Activated T-cell treated with anti-CD3 and anti-CD28 coated beads, Interleukin-2, amount 50 U/mL, for 4 hours (primary cell): Measurements from ENCODE around the gene IPO5. TPM values are rescaled to one million over a fixed set of nuclear protein-coding genes. Genes with fewer than 3 reads are reported as not detected.
"Not testable (repeated sequence)": the region's sequence is repeated elsewhere in the genome, so short reads cannot be mapped to it uniquely, and the experiment has no call there.

Experiments used
- ATAC-seq, 2 donors: fragments of 200-7000 bp; cut with Tn5 transposase; one replicate each; pipeline ENCODE4 v1.10.0; 2021
- DNase-seq: peaks from one replicate; pipeline ENCODE4 v3.0.0-alpha.2; 2020
- H3K27me3 Mint-ChIP-seq: one replicate; pipeline ENCODE4 v1.8.0; 2021; ENCODE audit warnings: low read depth, mixed read lengths
- H3K36me3 Mint-ChIP-seq: one replicate; pipeline ENCODE4 v1.8.0; 2022; ENCODE audit warnings: mixed read lengths; ENCODE audit not compliant: insufficient read depth
- H3K4me1 Mint-ChIP-seq: one replicate; pipeline ENCODE4 v1.8.0; 2021; ENCODE audit warnings: low read depth, mixed read lengths
- H3K4me3 Mint-ChIP-seq: one replicate; pipeline ENCODE4 v1.8.0; 2021; ENCODE audit warnings: mild to moderate bottlenecking, moderate library complexity, mixed read lengths
- H3K9me3 Mint-ChIP-seq: one replicate; pipeline ENCODE4 v1.8.0; 2021; ENCODE audit warnings: mixed read lengths
- total RNA-seq, 3 donors: library from RNA; stranded (reverse); gene quantifications; one replicate each; pipeline ENCODE4 v1.2.1, GENCODE V29; 2021

Gene IPO5
- total RNA-seq, 3 donors from 2014 or later = 240 to 279 (median 251) TPM

DNA sequence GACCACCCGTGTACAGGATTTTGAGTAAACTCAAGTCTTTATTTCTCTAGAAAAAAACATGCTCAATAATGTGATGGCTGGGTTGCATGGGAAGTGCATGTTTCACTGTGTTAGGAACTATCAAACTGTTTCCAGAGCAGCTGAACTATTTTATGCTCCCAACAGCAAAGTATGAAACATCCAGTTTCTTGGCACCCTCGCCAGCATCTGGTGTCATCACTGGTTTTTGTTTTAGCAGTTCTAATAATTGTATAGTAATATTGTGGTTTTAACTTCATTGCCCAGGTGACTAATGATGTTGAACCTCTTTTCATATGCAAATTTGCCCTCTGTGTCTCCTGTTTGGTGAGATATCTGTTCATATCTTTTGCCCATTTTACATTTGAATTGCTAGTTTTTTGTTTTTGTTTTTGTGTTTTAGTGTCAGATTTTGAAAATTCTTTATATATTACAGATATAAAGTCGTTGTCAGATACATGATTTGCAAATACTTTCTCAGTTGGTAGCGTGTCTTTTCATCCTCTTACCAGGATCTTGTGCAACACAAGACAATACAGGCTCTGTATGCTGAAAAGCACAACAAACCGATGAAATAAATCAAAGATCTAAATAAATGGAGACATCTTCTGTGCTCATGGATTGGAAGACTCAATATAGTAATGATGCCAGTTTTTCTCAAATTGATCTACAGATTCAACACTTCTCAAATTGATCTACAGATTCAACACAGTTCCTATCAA, 87.8 kb downstream of the IPO5 start:
- Mint-ChIP-seq H3K4me1 (no peaks in the 10 kb centered on the region), H3K27me3 (no peaks in the 10 kb centered on the region), H3K4me3 (no peak overlapping the region), H3K9me3 (no peaks in the 10 kb centered on the region), H3K36me3 (no peaks in the 10 kb centered on the region)
- no peak for ATAC-seq
- no peak for DNase-seq

DNA sequence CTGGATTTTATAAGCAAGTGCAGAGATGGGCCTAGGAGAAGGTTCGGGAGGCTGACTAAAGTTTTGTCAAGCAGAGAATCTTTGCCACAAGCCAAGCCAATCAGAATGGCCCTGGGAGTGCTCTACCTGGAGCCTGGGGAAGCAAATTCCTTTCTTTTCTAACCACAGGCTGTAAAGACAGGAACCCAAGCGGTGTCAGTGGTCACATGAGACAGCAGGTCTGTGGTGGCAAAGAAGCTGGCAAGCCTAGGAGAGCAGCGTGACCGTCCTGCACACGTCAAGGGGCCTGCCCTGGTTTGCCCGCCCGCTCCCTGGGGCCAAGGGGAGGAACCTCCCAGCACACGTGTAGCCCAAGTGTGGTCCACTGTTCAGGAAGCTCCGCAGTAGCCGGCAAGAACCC, 90.8 kb downstream of the IPO5 start:
- no peak for DNase-seq
- ATAC-seq = no peak
- Mint-ChIP-seq H3K36me3 (no peaks in the 10 kb centered on the region), H3K4me1 (no peaks in the 10 kb centered on the region), H3K9me3 (no peaks in the 10 kb centered on the region), H3K27me3 (no peaks in the 10 kb centered on the region), H3K4me3 (no peak overlapping the region)

DNA sequence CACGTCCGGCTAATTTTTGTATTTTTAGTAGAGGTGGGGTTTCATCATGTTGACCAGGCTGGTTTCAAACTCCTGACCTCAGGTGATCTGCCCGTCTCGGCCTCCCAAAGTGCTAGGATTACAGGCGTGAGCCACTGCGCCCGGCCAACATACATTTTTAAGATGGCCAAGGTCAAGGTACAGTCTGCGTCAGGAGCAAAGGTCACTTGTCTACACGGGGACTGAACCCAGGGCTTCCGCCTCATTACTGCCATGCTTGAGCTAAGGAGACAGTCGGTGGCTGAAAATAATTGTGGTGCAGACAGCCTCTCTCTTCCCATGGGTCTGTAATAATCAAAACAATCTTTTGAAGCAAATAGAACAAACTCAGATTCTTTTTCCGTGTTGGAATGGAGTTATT, 94.3 kb downstream of the IPO5 start:
- DNase-seq, H3K36me3 Mint-ChIP-seq, H3K4me1 Mint-ChIP-seq, H3K9me3 Mint-ChIP-seq, H3K4me3 Mint-ChIP-seq, ATAC-seq, H3K27me3 Mint-ChIP-seq: not testable (repeated sequence)

DNA sequence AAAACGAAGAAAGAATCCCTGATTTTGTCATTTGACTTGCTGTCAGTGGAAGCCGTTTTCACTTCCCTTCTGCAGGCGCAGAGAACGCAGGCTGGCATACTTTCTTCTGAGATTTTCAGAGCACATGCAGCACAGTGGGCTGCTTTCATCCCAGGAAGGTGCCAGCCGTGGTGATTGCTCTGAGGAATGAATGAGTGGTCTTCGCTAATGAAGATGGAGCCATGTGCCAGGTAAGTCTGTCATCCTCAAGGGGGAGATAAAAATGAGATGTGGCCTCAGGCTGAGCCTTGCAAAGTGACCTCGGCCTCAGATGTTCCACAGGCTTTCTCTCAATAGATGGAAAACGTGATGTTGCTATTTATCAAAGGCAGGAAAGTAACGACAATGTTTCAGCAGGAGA, 94.8 kb downstream of the IPO5 start:
- no peak overlapping the region for H3K4me3 Mint-ChIP-seq
- H3K4me1 Mint-ChIP-seq = no peaks in the 10 kb centered on the region
- H3K36me3 Mint-ChIP-seq = no peaks in the 10 kb centered on the region
- DNase-seq (no peak), ATAC-seq (no peak)
- H3K9me3 Mint-ChIP-seq = peaks cover 4% of the 10 kb centered on the region
- no peaks in the 10 kb centered on the region for H3K27me3 Mint-ChIP-seq

DNA sequence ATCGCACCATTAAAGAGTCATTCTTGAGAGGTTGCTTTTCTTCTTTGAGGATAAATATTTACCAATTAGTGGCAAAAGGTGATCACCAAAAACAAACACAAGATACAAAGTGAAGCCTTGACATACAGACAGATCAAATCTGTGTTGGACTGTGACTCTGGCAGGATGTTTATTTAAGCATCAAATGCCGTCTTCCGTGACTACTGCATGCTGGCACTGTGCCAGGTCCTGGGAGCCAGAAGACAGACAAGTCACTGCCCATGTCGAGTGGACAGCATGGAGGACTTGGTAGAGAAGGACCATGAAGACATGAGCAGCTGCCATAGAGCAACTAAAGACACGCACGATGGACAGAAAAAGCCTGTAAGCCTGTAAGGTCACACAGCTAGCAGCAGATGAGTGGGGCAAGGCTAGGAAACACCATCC, 96.6 kb downstream of the IPO5 start:
- Mint-ChIP-seq H3K36me3 (no peaks in the 10 kb centered on the region), H3K9me3 (peaks cover 4% of the 10 kb centered on the region), H3K27me3 (no peaks in the 10 kb centered on the region), H3K4me1 (no peaks in the 10 kb centered on the region), H3K4me3 (no peak overlapping the region)
- ATAC-seq = no peak
- no peak for DNase-seq

DNA sequence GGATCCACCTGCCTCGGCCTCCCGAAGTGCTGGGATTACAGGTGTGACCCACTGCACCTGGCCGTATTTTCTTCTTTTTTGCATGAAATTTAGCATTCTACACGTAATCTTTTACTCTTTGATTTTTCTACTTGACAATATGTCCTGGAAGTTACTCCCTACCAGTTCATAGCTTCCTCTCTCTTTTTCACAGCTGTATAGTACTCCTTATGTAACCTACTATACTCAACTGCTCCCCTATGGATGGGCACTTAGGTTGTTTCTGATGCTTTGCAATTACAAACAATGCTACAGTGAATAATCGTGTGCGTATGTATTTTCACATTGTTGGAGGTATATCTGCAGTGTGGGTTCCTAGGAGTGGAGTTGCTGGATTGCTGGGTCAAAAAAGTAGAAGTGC, 98.9 kb downstream of the IPO5 start:
- no peak overlapping the region for H3K4me3 Mint-ChIP-seq
- peaks cover 7% of the 10 kb centered on the region for H3K27me3 Mint-ChIP-seq
- no peaks in the 10 kb centered on the region for H3K36me3 Mint-ChIP-seq
- DNase-seq = no peak
- no peaks in the 10 kb centered on the region for H3K4me1 Mint-ChIP-seq
- H3K9me3 Mint-ChIP-seq = peaks cover 4% of the 10 kb centered on the region
- ATAC-seq = no peak

DNA sequence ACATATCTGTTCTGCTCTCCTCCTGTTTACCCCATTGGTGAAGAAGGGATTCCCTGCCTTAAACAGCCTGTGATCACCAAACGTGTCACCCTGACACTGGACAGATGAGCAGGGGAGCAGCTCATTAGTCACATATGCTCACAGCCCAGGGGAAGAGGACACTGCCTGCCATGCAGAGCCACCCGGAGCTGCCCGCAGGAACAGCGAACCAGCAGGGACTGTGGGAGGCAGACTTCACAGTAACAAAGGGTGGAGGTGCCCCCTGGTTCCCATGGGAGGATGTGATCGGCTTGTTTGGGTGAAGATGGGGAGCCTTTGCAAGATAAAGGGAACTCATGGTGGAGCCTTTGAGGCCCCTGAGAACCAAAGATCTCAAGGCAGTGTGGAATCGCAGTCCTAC, 100.8 kb downstream of the IPO5 start:
- ATAC-seq (no peak), DNase-seq (no peak)
- Mint-ChIP-seq H3K4me1 (no peaks in the 10 kb centered on the region), H3K36me3 (no peaks in the 10 kb centered on the region), H3K27me3 (peaks cover 12% of the 10 kb centered on the region), H3K9me3 (peaks cover 4% of the 10 kb centered on the region), H3K4me3 (no peak overlapping the region)

DNA sequence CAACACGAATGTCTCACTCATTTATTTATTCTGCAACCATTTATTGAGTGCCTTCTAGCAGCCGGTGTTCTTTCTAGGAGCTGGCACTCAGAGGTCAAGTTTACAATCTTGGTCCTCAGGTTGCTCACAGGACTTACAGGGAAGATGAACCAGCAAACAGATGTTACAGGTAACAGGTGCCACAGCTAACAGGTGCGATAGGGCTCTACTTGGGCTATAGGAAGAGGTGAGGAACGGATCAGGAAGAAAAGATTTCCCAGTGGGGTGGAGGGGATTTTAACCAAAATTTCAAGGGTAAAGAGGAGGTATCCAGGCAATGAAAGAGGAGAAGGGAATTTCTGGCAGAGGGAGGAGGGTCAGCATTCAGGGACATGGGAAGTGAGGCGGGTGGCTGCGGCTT, 102.1 kb downstream of the IPO5 start:
- H3K4me1 Mint-ChIP-seq = no peaks in the 10 kb centered on the region
- peaks cover 12% of the 10 kb centered on the region for H3K27me3 Mint-ChIP-seq
- ATAC-seq = no peak
- H3K36me3 Mint-ChIP-seq = no peaks in the 10 kb centered on the region
- DNase-seq = no peak
- H3K4me3 Mint-ChIP-seq = no peak overlapping the region
- peaks cover 4% of the 10 kb centered on the region for H3K9me3 Mint-ChIP-seq

DNA sequence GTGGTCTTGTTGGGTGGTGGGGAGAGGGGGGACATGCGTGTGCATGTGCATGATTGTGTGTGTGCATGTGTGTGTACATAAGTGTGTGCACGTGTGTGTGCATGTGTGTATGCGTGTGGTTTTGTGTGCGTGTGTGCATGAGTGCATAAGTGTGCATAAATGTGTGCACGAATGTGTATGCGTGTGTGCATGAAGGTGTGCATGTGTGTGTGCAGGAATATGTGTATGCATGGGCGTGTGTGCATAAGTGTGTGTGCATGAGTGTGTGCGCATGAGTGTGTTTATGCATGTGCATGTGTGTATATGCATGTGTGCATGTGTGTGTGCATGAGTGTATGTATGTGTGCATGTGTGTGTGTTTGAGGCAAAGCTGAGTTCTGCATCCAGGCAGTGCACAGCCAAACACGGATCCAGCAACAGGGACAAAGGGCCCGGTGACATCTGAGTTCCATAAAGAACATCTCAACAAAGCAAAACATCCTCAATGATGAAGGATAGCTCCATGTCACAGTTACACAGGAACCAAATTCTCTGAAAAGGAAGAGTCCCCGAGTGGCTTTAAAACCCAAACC, 103.5 kb downstream of the IPO5 start:
- no peaks in the 10 kb centered on the region for H3K36me3 Mint-ChIP-seq
- no peak for DNase-seq
- H3K9me3 Mint-ChIP-seq = peaks cover 4% of the 10 kb centered on the region
- H3K27me3 Mint-ChIP-seq = peaks cover 12% of the 10 kb centered on the region
- H3K4me3 Mint-ChIP-seq = no peak overlapping the region
- ATAC-seq = no peak
- H3K4me1 Mint-ChIP-seq = no peaks in the 10 kb centered on the region

DNA sequence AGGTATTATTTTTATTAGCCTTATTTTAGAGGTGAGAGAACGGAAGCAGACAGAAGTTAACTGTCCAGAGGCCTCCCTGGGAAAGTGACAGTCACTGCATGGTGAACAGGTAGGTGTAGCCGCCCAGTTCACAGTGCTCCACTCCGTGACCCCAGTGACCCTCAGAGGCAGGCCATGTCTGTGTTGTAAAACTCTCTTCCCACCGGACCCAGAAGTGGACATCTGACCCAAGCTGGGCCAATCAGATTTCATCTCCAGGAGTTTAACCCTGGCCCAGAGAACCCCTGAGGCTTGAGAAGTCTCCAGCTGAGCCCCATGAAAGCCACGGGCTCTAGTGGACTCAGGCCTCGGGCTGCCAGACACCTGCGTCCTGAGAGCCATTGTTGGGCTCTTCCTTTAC, 105.8 kb downstream of the IPO5 start:
- ATAC-seq = no peak
- DNase-seq = no peak
- peaks cover 12% of the 10 kb centered on the region for H3K27me3 Mint-ChIP-seq
- no peak overlapping the region for H3K4me3 Mint-ChIP-seq
- no peaks in the 10 kb centered on the region for H3K36me3 Mint-ChIP-seq
- H3K9me3 Mint-ChIP-seq = no peaks in the 10 kb centered on the region
- no peaks in the 10 kb centered on the region for H3K4me1 Mint-ChIP-seq

DNA sequence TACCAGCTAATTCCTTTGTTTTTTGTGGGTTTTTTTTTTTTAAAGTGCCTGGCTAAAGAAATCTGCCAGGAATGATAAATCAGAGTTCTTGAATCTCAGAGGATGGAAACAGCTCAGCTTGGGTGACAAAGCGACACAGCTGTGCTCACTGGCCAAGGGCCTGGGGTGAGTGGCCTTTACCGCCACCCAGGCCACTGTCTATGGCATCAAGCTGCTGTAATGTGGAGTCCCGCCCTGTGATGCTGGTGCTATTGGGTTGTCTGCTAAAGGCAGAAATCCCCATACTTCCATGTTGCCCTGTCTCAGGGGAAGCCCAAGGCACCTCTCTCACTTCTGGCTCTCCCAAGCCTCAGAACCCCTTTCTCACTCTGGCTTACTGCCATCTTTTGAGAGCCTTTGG, 106.8 kb downstream of the IPO5 start:
- H3K4me1 Mint-ChIP-seq = no peaks in the 10 kb centered on the region
- ATAC-seq (no peak), DNase-seq (no peak)
- H3K36me3 Mint-ChIP-seq = no peaks in the 10 kb centered on the region
- peaks cover 12% of the 10 kb centered on the region for H3K27me3 Mint-ChIP-seq
- H3K4me3 Mint-ChIP-seq = no peak overlapping the region
- no peaks in the 10 kb centered on the region for H3K9me3 Mint-ChIP-seq

DNA sequence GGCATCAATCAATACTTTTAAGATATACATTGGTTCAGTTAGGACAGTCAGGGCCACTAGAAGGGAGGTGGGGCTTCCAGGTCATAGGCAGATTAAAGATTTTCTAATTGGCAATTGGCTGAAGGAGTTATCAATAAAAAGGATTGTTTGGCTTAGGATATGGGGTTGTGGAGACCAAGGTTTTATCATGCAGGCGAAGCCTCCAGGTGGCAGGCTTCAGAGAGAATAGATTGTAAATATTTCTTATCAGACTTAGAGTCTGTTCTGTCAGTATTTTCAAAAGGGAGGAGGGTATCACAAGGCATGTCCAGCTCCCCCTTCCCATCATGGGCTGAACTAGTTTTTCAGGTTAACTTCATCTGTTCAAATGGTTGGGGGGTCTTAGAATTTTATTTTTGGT, 112.0 kb downstream of the IPO5 start:
- Mint-ChIP-seq H3K36me3 (no peaks in the 10 kb centered on the region), H3K4me3 (no peak overlapping the region)

DNA sequence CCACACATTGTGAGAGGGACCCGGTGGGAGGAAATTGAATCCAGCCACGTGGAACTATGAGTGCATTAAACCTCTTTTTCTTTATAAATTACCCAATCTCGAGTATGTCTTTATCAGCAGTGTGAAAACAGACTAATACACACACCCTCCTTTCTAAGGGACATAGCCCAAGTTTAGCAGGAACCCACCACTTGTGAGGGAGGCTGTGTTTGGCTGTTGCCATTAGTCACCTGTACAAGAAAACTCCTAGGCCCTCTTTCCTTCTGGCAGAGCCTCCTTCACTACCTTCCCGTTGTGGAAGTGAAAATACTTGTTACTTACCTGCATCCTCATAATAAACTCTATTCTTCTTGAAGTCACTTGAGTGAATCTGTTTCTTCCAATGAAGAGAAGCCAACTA, 113.2 kb downstream of the IPO5 start:
- Mint-ChIP-seq H3K4me3 (no peak overlapping the region), H3K4me1 (no peaks in the 10 kb centered on the region), H3K27me3 (peaks cover 8% of the 10 kb centered on the region), H3K36me3 (no peaks in the 10 kb centered on the region), H3K9me3 (no peaks in the 10 kb centered on the region)
- DNase-seq (no peak), ATAC-seq (no peak)

More for the DNA sequence above, 112.0 kb downstream of the IPO5 start:
- ATAC-seq (no peak), DNase-seq (no peak)
- Mint-ChIP-seq H3K4me1 (no peaks in the 10 kb centered on the region), H3K9me3 (no peaks in the 10 kb centered on the region), H3K27me3 (peaks cover 6% of the 10 kb centered on the region)

DNA sequence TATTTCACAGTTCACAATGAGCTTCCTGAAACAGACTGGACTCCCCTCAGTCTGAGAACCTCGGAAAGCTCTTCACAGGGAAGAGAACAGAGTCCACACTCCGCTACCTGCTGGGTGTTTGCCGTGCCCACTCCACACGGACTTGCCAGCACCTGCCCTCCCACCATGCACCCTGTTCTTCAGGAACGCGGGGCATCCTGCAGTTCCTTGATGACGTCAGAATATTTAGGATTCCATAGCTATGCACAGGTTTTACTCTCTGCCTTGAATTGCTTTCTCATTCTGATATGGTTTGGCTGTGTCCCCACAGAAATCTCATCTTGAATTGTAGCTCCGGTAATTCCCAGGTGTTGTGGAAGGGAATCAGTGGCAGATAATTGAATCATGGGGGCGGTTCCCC, 115.0 kb downstream of the IPO5 start:
- no peaks in the 10 kb centered on the region for H3K36me3 Mint-ChIP-seq
- peaks cover 10% of the 10 kb centered on the region for H3K27me3 Mint-ChIP-seq
- no peak for ATAC-seq
- no peak overlapping the region for H3K4me3 Mint-ChIP-seq
- DNase-seq = no peak
- H3K9me3 Mint-ChIP-seq = no peaks in the 10 kb centered on the region
- H3K4me1 Mint-ChIP-seq = no peaks in the 10 kb centered on the region

DNA sequence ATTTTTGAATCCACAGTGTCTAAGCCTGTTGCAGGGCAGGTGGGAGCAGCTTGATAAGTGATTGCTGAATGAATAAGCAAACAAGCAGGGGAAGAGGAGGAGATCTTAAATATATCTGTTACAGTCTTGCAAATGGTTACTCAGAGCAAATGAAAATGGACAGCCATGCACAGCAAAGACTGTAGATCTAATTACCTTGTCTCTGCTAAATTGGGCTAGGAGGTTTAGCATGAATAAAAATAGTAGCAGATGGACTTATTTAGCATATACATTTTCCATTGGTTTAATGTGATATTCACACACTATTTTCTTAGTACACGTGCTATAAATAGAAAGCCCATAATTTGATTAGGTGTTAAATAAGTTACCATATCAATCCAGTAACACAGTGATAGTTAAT, 116.5 kb downstream of the IPO5 start:
- Mint-ChIP-seq H3K27me3 (peaks cover 10% of the 10 kb centered on the region), H3K4me3 (no peak overlapping the region), H3K4me1 (no peaks in the 10 kb centered on the region), H3K36me3 (no peaks in the 10 kb centered on the region), H3K9me3 (no peaks in the 10 kb centered on the region)
- ATAC-seq = no peak
- DNase-seq = no peak
